HepG2 (cell line): ENCODE results near the gene ODAM. TPM values are rescaled to one million over a fixed set of nuclear protein-coding genes. Genes with fewer than 3 reads are reported as not detected.

Experiments used
- FOXA1 ChIP-seq, 2 experiments: fragments of 450-650 bp in 1 of 2; sonication (generic) in 1 of 2; formaldehyde crosslinking in 1 of 2; IDR thresholded peaks; 2 replicates each; pipeline versions ENCODE4 v1.4.0 to v1.6.1; 2016 to 2020; ENCODE audit warnings: missing genetic modification reagents in 1 of 2
- HDAC2 ChIP-seq: sonication (generic); formaldehyde crosslinking; IDR thresholded peaks from 2 replicates; pipeline ENCODE4 v1.4.0; 2020; ENCODE audit warnings: missing genetic modification reagents
- HDAC6 ChIP-seq: fragments of 200-600 bp; sonication (generic); IDR thresholded peaks from 2 replicates; pipeline ENCODE4 v1.7.0; 2017; ENCODE audit warnings: mild to moderate bottlenecking, antibody characterized with exemption, low read length, low read depth
- ISL2 ChIP-seq: sonication (generic); formaldehyde crosslinking; IDR thresholded peaks from 2 replicates; pipeline ENCODE4 v1.5.0; 2020; ENCODE audit warnings: missing genetic modification reagents
- KAT8 ChIP-seq: IDR thresholded peaks from 2 replicates; pipeline ENCODE4 v1.6.1; 2016; ENCODE audit warnings: missing genetic modification reagents, missing compliant biosample characterization
- KLF6 ChIP-seq: IDR thresholded peaks from 2 replicates; pipeline ENCODE4 v1.8.0; 2016; ENCODE audit warnings: missing biosample characterization, missing genetic modification reagents
- MED1 ChIP-seq: sonication (generic); formaldehyde crosslinking; IDR thresholded peaks from 2 replicates; pipeline ENCODE4 v1.4.0; 2020; ENCODE audit warnings: missing genetic modification reagents
- TGIF2 ChIP-seq: IDR thresholded peaks from 2 replicates; pipeline ENCODE4 v1.6.1; 2016; ENCODE audit warnings: control low read depth, missing compliant biosample characterization
- TOPORS ChIP-seq: sonication (generic); formaldehyde crosslinking; IDR thresholded peaks from 2 replicates; pipeline ENCODE4 v1.8.0; 2023; ENCODE audit warnings: mild to moderate bottlenecking, missing genetic modification reagents
- XBP1 ChIP-seq: sonication (generic); formaldehyde crosslinking; IDR thresholded peaks from 2 replicates; pipeline ENCODE4 v1.5.0; 2020; ENCODE audit warnings: missing genetic modification reagents
- ZMYM4 ChIP-seq: sonication (generic); formaldehyde crosslinking; IDR thresholded peaks from 2 replicates; pipeline ENCODE4 v1.8.1; 2023; ENCODE audit warnings: mild to moderate bottlenecking, missing genetic modification reagents
- ZNF101 ChIP-seq: sonication (generic); formaldehyde crosslinking; IDR thresholded peaks from 2 replicates; pipeline ENCODE4 v1.4.0; 2020; ENCODE audit warnings: mild to moderate bottlenecking, low read depth, missing genetic modification reagents, borderline replicate concordance
- ZNF230 ChIP-seq: sonication (generic); formaldehyde crosslinking; IDR thresholded peaks from 2 replicates; pipeline ENCODE4 v1.4.0; 2020; ENCODE audit warnings: mild to moderate bottlenecking, missing genetic modification reagents
- ZNF256 ChIP-seq: sonication (generic); formaldehyde crosslinking; conservative IDR thresholded peaks from 2 replicates; pipeline ENCODE4 v1.4.0; 2020; ENCODE audit warnings: missing genetic modification reagents
- ZNF331 ChIP-seq: sonication (generic); formaldehyde crosslinking; IDR thresholded peaks from 2 replicates; pipeline ENCODE4 v1.4.0; 2020; ENCODE audit warnings: missing genetic modification reagents
- ZNF678 ChIP-seq: sonication (generic); formaldehyde crosslinking; IDR thresholded peaks from 2 replicates; pipeline ENCODE4 v1.4.0; 2020; ENCODE audit warnings: mild to moderate bottlenecking, missing genetic modification reagents
- ZNF773 ChIP-seq: sonication (generic); formaldehyde crosslinking; IDR thresholded peaks from 2 replicates; pipeline ENCODE4 v1.4.0; 2020; ENCODE audit warnings: missing genetic modification reagents, borderline replicate concordance
- polyA plus RNA-seq, 8 experiments: library from polyadenylated mRNA; depleted of rRNA in 3 of 8; stranded (reverse) in 7 of 8; unstranded in 1 of 8; fragments of >200 nt; fragmentation: Illumina TruSeq in 4 of 8; extraction: Trizol in 4 of 8; gene quantifications; 2 replicates each; pipeline versions ENCODE4 v1.2.1 to v1.2.3, GENCODE V29; 2011 to 2016; ENCODE audit warnings: low read depth in 4 of 8, missing spikeins in 1 of 8, mixed read lengths in 1 of 8; ENCODE audit not compliant: insufficient read depth in 1 of 8
- total RNA-seq, 5 experiments: library from RNA; depleted of rRNA; stranded (reverse); fragments of >200 nt; fragmentation: Illumina TruSeq; extraction: Trizol; gene quantifications; 2 replicates each; pipeline ENCODE4 v1.2.3, GENCODE V29; 2016; ENCODE audit warnings: low read depth in 1 of 5
- TF ChIP-seq, protein P1 (sequence below), 2 experiments: IDR thresholded peaks; 2 replicates each; pipeline ENCODE4 v1.6.1; 2011 to 2012; ENCODE audit warnings: low read length in 2 of 2, borderline replicate concordance in 1 of 2, low read depth in 1 of 2, mild to moderate bottlenecking in 1 of 2, moderate library complexity in 1 of 2
- TF ChIP-seq, protein P2 (sequence below): sonication (generic); formaldehyde crosslinking; IDR thresholded peaks from 2 replicates; pipeline ENCODE4 v1.5.1; 2020; ENCODE audit warnings: mild to moderate bottlenecking, missing genetic modification reagents, borderline replicate concordance
- TF ChIP-seq, protein P3 (sequence below): sonication (generic); formaldehyde crosslinking; IDR thresholded peaks from 2 replicates; pipeline ENCODE4 v1.4.0; 2020; ENCODE audit warnings: mild to moderate bottlenecking, missing genetic modification reagents
- TF ChIP-seq, protein P4 (sequence below): IDR thresholded peaks from 2 replicates; pipeline ENCODE4 v1.4.0; 2020; ENCODE audit warnings: mild to moderate bottlenecking, missing genetic modification reagents

The ODAM gene
- total and polyA plus RNA-seq, 2 of the 13 experiments (the other 11 are each of a cell fraction or from before 2014, with no cell fraction given), result 94.6 to 115 TPM

DNA sequence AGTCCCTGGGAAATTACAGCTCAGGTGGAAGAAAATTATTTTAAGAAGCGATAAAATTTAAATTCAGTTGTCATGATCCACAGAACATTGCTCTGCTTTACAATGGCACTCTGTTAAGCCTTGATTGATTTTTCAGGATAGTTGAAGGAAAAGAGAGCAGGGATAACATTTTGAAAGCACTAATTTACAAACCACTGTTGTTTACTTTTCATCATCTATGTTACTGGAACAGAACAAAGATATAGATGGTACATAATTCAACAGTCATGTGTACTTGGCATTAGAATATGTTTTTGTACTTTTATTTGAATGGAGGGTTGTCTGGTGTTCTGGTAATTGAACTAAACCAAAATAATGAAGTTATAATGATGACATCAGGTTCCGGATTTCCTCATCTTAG is 2.6 kb upstream of the ODAM start (continued):
- TF ChIP-seq, protein P1, sequence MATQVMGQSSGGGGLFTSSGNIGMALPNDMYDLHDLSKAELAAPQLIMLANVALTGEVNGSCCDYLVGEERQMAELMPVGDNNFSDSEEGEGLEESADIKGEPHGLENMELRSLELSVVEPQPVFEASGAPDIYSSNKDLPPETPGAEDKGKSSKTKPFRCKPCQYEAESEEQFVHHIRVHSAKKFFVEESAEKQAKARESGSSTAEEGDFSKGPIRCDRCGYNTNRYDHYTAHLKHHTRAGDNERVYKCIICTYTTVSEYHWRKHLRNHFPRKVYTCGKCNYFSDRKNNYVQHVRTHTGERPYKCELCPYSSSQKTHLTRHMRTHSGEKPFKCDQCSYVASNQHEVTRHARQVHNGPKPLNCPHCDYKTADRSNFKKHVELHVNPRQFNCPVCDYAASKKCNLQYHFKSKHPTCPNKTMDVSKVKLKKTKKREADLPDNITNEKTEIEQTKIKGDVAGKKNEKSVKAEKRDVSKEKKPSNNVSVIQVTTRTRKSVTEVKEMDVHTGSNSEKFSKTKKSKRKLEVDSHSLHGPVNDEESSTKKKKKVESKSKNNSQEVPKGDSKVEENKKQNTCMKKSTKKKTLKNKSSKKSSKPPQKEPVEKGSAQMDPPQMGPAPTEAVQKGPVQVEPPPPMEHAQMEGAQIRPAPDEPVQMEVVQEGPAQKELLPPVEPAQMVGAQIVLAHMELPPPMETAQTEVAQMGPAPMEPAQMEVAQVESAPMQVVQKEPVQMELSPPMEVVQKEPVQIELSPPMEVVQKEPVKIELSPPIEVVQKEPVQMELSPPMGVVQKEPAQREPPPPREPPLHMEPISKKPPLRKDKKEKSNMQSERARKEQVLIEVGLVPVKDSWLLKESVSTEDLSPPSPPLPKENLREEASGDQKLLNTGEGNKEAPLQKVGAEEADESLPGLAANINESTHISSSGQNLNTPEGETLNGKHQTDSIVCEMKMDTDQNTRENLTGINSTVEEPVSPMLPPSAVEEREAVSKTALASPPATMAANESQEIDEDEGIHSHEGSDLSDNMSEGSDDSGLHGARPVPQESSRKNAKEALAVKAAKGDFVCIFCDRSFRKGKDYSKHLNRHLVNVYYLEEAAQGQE (IDR thresholded peaks at IDR 0.05; ENCODE audit: borderline replicate concordance in 1 of 2, low read depth in 1 of 2, low read length in 2 of 2), result no peak
- peak; percentile 43; the same call in 1 of the 2 replicates for TF ChIP-seq KAT8 (CRISPR knock-in tag)
- no peak for TF ChIP-seq XBP1
- TF ChIP-seq MED1 (CRISPR knock-in tag), result peak; percentile 75
- no peak for TF ChIP-seq TOPORS (CRISPR knock-in tag)
- TF ChIP-seq ZNF101 (CRISPR knock-in tag), result no peak
- TF ChIP-seq ZNF256 (CRISPR knock-in tag), result no peak
- TF ChIP-seq HDAC2 (CRISPR knock-in tag), result no peak
- TF ChIP-seq TGIF2 (CRISPR knock-in tag), result 0 out of 2 replicates have a peak, but pooled peaks have one; percentile 28
- TF ChIP-seq, protein P2, sequence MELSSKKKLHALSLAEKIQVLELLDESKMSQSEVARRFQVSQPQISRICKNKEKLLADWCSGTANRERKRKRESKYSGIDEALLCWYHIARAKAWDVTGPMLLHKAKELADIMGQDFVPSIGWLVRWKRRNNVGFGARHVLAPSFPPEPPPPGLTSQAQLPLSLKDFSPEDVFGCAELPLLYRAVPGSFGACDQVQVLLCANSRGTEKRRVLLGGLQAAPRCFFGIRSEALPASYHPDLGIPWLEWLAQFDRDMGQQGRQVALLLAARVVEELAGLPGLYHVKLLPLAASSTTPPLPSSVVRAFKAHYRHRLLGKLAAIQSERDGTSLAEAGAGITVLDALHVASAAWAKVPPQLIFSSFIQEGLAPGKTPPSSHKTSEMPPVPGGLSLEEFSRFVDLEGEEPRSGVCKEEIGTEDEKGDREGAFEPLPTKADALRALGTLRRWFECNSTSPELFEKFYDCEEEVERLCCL, result no peak
- no peak for TF ChIP-seq HDAC6
- peak; percentile 62; the same call in 1 of the 2 replicates for TF ChIP-seq KLF6 (CRISPR knock-in tag)
- peak; percentile 17; the same call in 1 of the 2 replicates for TF ChIP-seq ZMYM4 (CRISPR knock-in tag)
- no peak for TF ChIP-seq ZNF773 (CRISPR knock-in tag)
- no peak for TF ChIP-seq ZNF678 (CRISPR knock-in tag)
- TF ChIP-seq ISL2 (CRISPR knock-in tag), result peak; percentile 90
- TF ChIP-seq, protein P3, sequence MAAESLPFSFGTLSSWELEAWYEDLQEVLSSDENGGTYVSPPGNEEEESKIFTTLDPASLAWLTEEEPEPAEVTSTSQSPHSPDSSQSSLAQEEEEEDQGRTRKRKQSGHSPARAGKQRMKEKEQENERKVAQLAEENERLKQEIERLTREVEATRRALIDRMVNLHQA (CRISPR knock-in tag), result no peak
- 0 out of 2 replicates have a peak, but pooled peaks have one; percentile 14 for TF ChIP-seq ZNF331 (CRISPR knock-in tag)
- peak; percentile 34; the same call in 1 of the 2 replicates for TF ChIP-seq FOXA1 (IDR thresholded peaks at IDR 0.05)
- TF ChIP-seq FOXA1 (CRISPR knock-in tag; IDR thresholded peaks at IDR 0.05), result peak; percentile 78
- TF ChIP-seq ZNF230 (CRISPR knock-in tag), result no peak
- TF ChIP-seq, protein P4, sequence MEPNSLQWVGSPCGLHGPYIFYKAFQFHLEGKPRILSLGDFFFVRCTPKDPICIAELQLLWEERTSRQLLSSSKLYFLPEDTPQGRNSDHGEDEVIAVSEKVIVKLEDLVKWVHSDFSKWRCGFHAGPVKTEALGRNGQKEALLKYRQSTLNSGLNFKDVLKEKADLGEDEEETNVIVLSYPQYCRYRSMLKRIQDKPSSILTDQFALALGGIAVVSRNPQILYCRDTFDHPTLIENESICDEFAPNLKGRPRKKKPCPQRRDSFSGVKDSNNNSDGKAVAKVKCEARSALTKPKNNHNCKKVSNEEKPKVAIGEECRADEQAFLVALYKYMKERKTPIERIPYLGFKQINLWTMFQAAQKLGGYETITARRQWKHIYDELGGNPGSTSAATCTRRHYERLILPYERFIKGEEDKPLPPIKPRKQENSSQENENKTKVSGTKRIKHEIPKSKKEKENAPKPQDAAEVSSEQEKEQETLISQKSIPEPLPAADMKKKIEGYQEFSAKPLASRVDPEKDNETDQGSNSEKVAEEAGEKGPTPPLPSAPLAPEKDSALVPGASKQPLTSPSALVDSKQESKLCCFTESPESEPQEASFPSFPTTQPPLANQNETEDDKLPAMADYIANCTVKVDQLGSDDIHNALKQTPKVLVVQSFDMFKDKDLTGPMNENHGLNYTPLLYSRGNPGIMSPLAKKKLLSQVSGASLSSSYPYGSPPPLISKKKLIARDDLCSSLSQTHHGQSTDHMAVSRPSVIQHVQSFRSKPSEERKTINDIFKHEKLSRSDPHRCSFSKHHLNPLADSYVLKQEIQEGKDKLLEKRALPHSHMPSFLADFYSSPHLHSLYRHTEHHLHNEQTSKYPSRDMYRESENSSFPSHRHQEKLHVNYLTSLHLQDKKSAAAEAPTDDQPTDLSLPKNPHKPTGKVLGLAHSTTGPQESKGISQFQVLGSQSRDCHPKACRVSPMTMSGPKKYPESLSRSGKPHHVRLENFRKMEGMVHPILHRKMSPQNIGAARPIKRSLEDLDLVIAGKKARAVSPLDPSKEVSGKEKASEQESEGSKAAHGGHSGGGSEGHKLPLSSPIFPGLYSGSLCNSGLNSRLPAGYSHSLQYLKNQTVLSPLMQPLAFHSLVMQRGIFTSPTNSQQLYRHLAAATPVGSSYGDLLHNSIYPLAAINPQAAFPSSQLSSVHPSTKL (CRISPR knock-in tag), result peak; percentile 90
